ENCODE results near the gene FSD1L.
"Not testable (repeated sequence)": the region's sequence is repeated elsewhere in the genome, so short reads cannot be mapped to it uniquely, and the experiment has no call there.

FSD1L gene

DNA sequence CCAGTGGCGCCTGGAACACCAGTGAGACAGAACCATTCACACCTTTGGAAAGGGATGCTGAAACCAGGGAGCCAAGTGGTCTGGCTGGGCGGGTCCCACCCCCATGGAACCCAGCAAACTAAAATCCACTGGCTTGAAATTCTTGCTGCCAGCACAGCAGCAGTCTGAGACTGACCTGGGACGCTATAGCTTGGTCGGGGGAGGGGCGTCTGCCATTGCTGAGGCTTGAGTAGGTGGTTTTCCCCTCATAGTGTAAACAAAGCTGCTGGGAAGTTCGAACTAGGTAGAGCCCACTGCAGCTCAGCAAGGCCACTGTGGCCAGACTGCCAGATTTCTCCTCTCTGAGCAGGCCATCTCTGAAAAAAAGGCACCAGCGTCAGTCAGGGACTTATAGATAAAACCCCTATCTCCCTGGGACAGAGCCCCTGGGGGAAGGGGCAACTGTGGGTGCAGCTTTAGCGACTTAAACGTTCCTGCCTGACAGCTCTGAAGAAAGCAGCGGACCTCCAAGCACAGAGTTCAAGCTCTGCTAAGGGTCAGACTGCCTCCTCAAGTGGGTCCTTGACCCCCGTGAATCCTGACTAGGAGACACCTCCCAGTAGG lies 68.1 kb downstream of the FSD1L start:
- DNase-seq (ENCODE audit: low read depth) = no peak
- H3K4me3 ChIP-seq (ENCODE audit: low read depth, low read length) = no peak overlapping the region
- TF ChIP-seq, protein P1, sequence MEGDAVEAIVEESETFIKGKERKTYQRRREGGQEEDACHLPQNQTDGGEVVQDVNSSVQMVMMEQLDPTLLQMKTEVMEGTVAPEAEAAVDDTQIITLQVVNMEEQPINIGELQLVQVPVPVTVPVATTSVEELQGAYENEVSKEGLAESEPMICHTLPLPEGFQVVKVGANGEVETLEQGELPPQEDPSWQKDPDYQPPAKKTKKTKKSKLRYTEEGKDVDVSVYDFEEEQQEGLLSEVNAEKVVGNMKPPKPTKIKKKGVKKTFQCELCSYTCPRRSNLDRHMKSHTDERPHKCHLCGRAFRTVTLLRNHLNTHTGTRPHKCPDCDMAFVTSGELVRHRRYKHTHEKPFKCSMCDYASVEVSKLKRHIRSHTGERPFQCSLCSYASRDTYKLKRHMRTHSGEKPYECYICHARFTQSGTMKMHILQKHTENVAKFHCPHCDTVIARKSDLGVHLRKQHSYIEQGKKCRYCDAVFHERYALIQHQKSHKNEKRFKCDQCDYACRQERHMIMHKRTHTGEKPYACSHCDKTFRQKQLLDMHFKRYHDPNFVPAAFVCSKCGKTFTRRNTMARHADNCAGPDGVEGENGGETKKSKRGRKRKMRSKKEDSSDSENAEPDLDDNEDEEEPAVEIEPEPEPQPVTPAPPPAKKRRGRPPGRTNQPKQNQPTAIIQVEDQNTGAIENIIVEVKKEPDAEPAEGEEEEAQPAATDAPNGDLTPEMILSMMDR (conservative IDR thresholded peaks at IDR 0.05; ENCODE audit: low read depth, low read length) = no peak

GRCh38 chr9:105519710-105520369 lies 72.0 kb downstream of the FSD1L start:
- H3K4me3 ChIP-seq (ENCODE audit: low read depth, low read length) = peak overlapping the region; percentile 50
- not testable (repeated sequence) for DNase-seq (ENCODE audit: low read depth)

- not testable (repeated sequence) for H3K4me3 ChIP-seq (ENCODE audit: low read depth, low read length); DNase-seq (ENCODE audit: low read depth)
Observed at GRCh38 chr9:105520992-105521391, 73.2 kb downstream of the FSD1L start.

DNA sequence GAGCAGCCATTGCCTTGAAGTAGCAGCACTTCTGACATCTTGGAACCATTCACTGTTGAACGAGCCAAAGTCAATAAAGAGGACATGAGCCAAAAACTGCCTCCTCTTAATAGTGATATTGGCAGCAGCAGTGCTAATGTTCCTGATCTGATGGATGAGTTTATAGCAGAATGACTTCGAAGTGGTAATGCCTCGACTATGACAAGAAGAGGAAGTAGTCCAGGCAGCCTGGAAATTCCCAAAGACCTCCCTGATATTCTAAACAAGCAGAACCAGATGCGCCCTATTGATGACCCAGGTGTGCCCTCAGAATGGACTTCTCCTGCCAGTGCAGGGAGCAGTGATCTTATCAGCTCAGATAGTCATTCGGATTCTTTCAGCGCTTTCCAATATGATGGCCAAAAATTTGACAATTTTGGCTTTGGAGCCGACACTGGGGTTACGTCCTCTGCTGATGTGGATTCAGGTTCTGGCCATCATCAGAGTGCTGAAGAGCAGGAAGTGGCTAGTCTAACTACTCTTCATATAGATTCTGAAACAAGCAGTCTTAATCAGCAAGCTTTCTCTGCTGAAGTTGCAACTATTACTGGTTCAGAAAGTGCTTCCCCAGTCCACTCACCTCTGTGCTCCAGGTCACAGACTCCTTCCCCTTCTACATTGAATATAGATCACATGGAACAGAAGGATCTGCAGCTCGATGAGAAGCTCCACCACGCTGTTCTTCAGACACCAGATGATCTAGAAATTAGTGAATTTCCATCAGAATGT lies 75.0 kb downstream of the FSD1L start:
- H3K4me3 ChIP-seq (ENCODE audit: low read depth, low read length); DNase-seq (ENCODE audit: low read depth): not testable (repeated sequence)

- TF ChIP-seq, protein P1 (conservative IDR thresholded peaks at IDR 0.05; ENCODE audit: low read depth, low read length) = no peak
Observed at GRCh38 chr9:105531530-105531929, 83.7 kb downstream of the FSD1L start.

GRCh38 chr9:105535920-105536668 lies 88.3 kb downstream of the FSD1L start:
- H3K4me3 ChIP-seq (ENCODE audit: low read depth, low read length) = no peak overlapping the region
- TF ChIP-seq, protein P1 (conservative IDR thresholded peaks at IDR 0.05; ENCODE audit: low read depth, low read length) = no peak
- peak; percentile 53 for DNase-seq (ENCODE audit: low read depth)

More at GRCh38 chr9:105531530-105531929, 83.7 kb downstream of the FSD1L start:
- H3K4me3 ChIP-seq (ENCODE audit: low read depth, low read length) = no peak overlapping the region
- DNase-seq (ENCODE audit: low read depth) = peak; percentile 31

DNA sequence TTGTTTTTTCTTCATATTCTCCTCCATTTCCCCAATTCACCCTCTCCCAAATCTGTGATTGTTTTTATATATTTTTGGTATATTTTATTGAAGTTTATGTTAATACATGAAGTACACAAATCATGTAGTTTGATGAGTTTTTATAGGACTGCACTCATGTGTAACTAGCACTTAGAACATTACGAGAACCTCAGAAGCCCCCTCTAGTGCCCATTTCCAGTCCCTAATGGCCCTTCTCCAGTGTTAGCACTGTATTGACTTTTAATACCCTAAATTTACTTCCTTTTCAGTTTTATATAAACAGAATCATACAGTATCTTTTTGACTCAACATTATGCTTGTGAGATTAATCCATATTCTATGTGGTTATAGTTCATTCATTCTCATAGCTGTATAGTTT lies 91.6 kb downstream of the FSD1L start:
- no peak overlapping the region for H3K4me3 ChIP-seq (ENCODE audit: low read depth, low read length)
- no peak for DNase-seq (ENCODE audit: low read depth)
- TF ChIP-seq, protein P1 (conservative IDR thresholded peaks at IDR 0.05; ENCODE audit: low read depth, low read length) = peak; percentile 18

GRCh38 chr9:105541838-105542237 lies 94.0 kb downstream of the FSD1L start:
- no peak overlapping the region for H3K4me3 ChIP-seq (ENCODE audit: low read depth, low read length)
- no peak for DNase-seq (ENCODE audit: low read depth)
- TF ChIP-seq, protein P1 (conservative IDR thresholded peaks at IDR 0.05; ENCODE audit: low read depth, low read length) = no peak

All from choroid plexus epithelial cell (primary cell).